NCI-H510A (cell line): Measurements from ENCODE around the gene RASEF.
"Not testable (repeated sequence)": the region's sequence is repeated elsewhere in the genome, so short reads cannot be mapped to it uniquely, and the experiment has no call there.

ENCODE experiments used
- DNase-seq: peaks from one replicate; lab custom pipeline; 2025; lab: John Stamatoyannopoulos, UW

RASEF gene

GRCh38 chr9:83062651-83063527, at the start of gene RASEF:
TSS of gene RASEF (minus strand) at chr9:83063142. CDS start at chr9:83062867, 275 bp downstream.
- DNase-seq: peak; percentile 93

- DNase-seq: no peak
Measured at GRCh38 chr9:83111169-83111568, 48.2 kb upstream of the RASEF start.

GRCh38 chr9:83109296-83109695, 46.4 kb upstream of the RASEF start:
- no peak for DNase-seq

- no peak for DNase-seq
Measured at GRCh38 chr9:83108208-83108607, 45.3 kb upstream of the RASEF start.

GRCh38 chr9:83106772-83107171, 43.8 kb upstream of the RASEF start:
- DNase-seq: no peak

- DNase-seq: no peak
Measured at GRCh38 chr9:83106263-83106662, 43.3 kb upstream of the RASEF start.

GRCh38 chr9:83097633-83098032, 34.7 kb upstream of the RASEF start:
- no peak for DNase-seq

GRCh38 chr9:83093311-83093710, 30.4 kb upstream of the RASEF start:
- not testable (repeated sequence) for DNase-seq

- DNase-seq: no peak
Measured at GRCh38 chr9:83081846-83082245, 18.9 kb upstream of the RASEF start.

- no peak for DNase-seq
Measured at GRCh38 chr9:83081010-83081409, 18.1 kb upstream of the RASEF start.

GRCh38 chr9:83075932-83076331, 13.0 kb upstream of the RASEF start:
- not testable (repeated sequence) for DNase-seq

- not testable (repeated sequence) for DNase-seq
Measured at GRCh38 chr9:83072498-83072897, 9.6 kb upstream of the RASEF start.

GRCh38 chr9:83071626-83072025, 8.7 kb upstream of the RASEF start:
- DNase-seq: no peak

- DNase-seq: no peak
Measured at GRCh38 chr9:83070261-83070660, 7.3 kb upstream of the RASEF start.

GRCh38 chr9:83069651-83070050, 6.7 kb upstream of the RASEF start:
- DNase-seq: no peak

GRCh38 chr9:83068414-83068813, 5.5 kb upstream of the RASEF start:
- no peak for DNase-seq

- no peak for DNase-seq
Measured at GRCh38 chr9:83067579-83067978, 4.6 kb upstream of the RASEF start.

GRCh38 chr9:83066771-83067170, 3.8 kb upstream of the RASEF start:
- DNase-seq: no peak

GRCh38 chr9:83065233-83065632, 2.3 kb upstream of the RASEF start:
- peak; percentile 11 for DNase-seq

- peak; percentile 20 for DNase-seq
Measured at GRCh38 chr9:83061990-83062650, 822 bp downstream of the RASEF start.

GRCh38 chr9:83061036-83061435, 1.9 kb downstream of the RASEF start:
- DNase-seq: no peak

- peak; percentile 72 for DNase-seq
Measured at GRCh38 chr9:83060556-83060955, 2.4 kb downstream of the RASEF start.

GRCh38 chr9:83059417-83059816, 3.5 kb downstream of the RASEF start:
- no peak for DNase-seq
